Prostate gland (tissue), 2 donors: ENCODE measurements around the gene PLEKHM1. TPM values are rescaled to one million over a fixed set of nuclear protein-coding genes. Genes with fewer than 3 reads are reported as not detected.
"Not testable (repeated sequence)": the region's sequence is repeated elsewhere in the genome, so short reads cannot be mapped to it uniquely, and the experiment has no call there.

Experiments used
- DNase-seq: peaks from one replicate; pipeline ENCODE4 v3.0.0-alpha.2; 2019; ENCODE audit warnings: low spot score
- H3K27ac ChIP-seq, 2 donors: fragments of 200-600 bp; sonication (generic); 2 replicates each; pipeline ENCODE4 v1.5.1; 2017 to 2019
- H3K27me3 ChIP-seq: fragments of 200-600 bp; sonication (generic); replicated peaks from 2 replicates; pipeline ENCODE4 v1.5.1; 2019; ENCODE audit not compliant: insufficient read depth
- H3K36me3 ChIP-seq, 2 donors: fragments of 200-600 bp; sonication (generic); 1 replicate in 1 of 2; 2 replicates in 1 of 2; pipeline versions ENCODE4 v1.5.1 to v1.8.1; 2017 to 2019
- H3K4me1 ChIP-seq: fragments of 200-600 bp; sonication (generic); replicated peaks from 2 replicates; pipeline ENCODE4 v1.5.1; 2019
- H3K4me3 ChIP-seq, 2 donors: fragments of 200-600 bp; sonication (generic); 2 replicates each; pipeline ENCODE4 v1.5.1; 2017 to 2019
- H3K9me3 ChIP-seq: fragments of 200-600 bp; sonication (generic); 2 replicates; pipeline ENCODE4 v1.5.1; 2017
- POLR2A ChIP-seq: fragments of 450-650 bp; IDR thresholded peaks from one replicate; pipeline ENCODE4 v1.6.1; 2016; ENCODE audit warnings: antibody characterized with exemption, mild to moderate bottlenecking
- POLR2AphosphoS5 ChIP-seq: sonication (generic); formaldehyde crosslinking; IDR thresholded peaks from one replicate; pipeline ENCODE4 v1.6.1; 2017; ENCODE audit warnings: antibody characterized with exemption
- WGBS: methylation state at CpG from one replicate; pipeline ENCODE4 v1.1.5; 2018; 5-methylcytosine and 5-hydroxymethylcytosine counted together
- intact Hi-C: fragments of 100-400 bp; cut with DNase I; formaldehyde crosslinking; loops from one replicate; pipeline ENCODE4 v1.14.2; 2022
- total RNA-seq, 2 donors: library from RNA; depleted of rRNA; stranded (reverse); fragments of >200 nt; gene quantifications; one replicate each; pipeline ENCODE4 v1.1.0, GENCODE V29; 2016
- TF ChIP-seq, protein P1 (sequence below), 4 experiments: fragments of 200-600 bp in 2 of 4; fragments of 450-650 bp in 2 of 4; sonication (generic) in 2 of 4; IDR thresholded peaks; 1 replicate in 3 of 4; 2 replicates in 1 of 4; pipeline ENCODE4 v1.5.1; 2016 to 2019; ENCODE audit warnings: antibody characterized with exemption in 4 of 4, mild to moderate bottlenecking in 2 of 4, moderate library complexity in 2 of 4

Gene PLEKHM1
- 10 to 100 TPM; 33.2 to 39.8 TPM for total RNA-seq

DNA sequence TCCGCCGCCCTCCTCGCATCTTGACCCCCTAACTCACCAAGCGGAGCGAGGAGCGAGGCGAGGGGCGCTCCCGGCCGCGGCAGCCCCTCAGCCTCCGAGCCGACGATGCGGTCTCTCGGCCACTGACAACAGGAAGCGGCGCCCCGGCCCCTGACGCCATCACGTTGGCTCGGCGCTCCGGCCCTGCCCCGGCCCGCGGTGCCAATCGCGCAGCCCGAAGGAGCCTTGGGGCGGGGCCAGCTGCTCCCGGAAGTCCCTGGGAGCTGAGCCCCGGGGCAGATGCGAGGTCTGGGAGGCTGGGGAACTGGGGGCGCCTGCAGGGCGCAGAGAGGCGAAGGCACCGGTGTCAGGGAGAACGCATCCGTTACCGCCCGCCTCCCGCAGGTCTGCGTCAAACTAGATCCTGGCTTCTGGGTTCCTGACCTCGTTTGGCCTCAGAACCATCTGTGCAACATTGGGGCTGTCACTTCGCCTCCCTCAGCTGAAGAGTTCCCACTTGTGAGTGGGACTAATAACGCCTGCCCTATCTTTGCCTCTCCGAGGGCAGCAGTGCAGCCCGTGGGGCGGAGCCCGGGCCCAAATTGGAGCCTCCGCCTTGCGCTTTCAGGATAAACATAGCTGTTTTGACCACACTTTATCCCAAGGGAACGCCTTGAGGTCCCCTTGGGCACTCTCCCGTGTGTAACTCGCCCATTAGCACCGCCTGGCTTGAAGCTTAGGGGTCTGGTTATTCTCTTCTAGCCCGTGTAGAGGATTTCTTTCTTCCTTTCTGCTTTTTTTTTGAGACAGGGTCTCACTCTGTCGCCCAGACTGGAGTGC is at the start of gene PLEKHM1:
PLEKHM1 (minus strand) TSS at position 107 of the 819 bp plus-strand sequence. CDS start 8,237 bp downstream, outside the sequence.
- intact Hi-C loops: not testable (repeated sequence)

DNA sequence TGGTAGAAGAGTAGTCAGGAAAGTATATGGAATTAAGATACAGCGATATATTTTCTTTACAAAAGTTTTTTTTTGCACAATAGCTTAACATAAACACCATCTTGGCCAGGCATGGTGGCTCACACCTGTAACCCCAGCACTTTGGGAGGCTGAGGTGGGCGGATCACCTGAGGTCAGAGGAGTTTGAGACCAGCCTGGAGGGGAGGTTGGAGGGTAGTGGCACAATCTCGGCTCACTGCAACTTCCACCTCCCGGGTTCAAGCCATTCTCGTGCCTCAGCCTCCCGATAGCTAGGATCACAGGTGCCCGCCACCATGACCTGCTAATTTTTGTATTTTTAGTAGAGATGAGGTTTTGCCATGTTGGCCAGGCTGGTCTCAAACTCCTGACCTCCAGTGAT is 47.6 kb upstream of the PLEKHM1 start:
- whole genome bisulfite sequencing: 94% methylated on average over 6 of the region's 7 CpGs

More for the DNA sequence above, at the start of gene PLEKHM1:
- peak; percentile 79 for DNase-seq
- H3K27me3 ChIP-seq, H3K9me3 ChIP-seq, H3K4me1 ChIP-seq, H3K36me3 ChIP-seq: not testable (repeated sequence)
- H3K27ac ChIP-seq: peak within 1 kb of the TSS; percentile 79 to 88
- peak; percentile 64 for TF ChIP-seq POLR2AphosphoS5
- TF ChIP-seq, protein P1, sequence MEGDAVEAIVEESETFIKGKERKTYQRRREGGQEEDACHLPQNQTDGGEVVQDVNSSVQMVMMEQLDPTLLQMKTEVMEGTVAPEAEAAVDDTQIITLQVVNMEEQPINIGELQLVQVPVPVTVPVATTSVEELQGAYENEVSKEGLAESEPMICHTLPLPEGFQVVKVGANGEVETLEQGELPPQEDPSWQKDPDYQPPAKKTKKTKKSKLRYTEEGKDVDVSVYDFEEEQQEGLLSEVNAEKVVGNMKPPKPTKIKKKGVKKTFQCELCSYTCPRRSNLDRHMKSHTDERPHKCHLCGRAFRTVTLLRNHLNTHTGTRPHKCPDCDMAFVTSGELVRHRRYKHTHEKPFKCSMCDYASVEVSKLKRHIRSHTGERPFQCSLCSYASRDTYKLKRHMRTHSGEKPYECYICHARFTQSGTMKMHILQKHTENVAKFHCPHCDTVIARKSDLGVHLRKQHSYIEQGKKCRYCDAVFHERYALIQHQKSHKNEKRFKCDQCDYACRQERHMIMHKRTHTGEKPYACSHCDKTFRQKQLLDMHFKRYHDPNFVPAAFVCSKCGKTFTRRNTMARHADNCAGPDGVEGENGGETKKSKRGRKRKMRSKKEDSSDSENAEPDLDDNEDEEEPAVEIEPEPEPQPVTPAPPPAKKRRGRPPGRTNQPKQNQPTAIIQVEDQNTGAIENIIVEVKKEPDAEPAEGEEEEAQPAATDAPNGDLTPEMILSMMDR (IDR thresholded peaks at IDR 0.05): peak in 1 of 4 experiments; percentile 5
- TF ChIP-seq POLR2A: peak; percentile 96
- H3K4me3 ChIP-seq: peak within 1 kb of the TSS; percentile 62 to 65
- 1% methylated on average over 39 of the region's 59 CpGs for WGBS

DNA sequence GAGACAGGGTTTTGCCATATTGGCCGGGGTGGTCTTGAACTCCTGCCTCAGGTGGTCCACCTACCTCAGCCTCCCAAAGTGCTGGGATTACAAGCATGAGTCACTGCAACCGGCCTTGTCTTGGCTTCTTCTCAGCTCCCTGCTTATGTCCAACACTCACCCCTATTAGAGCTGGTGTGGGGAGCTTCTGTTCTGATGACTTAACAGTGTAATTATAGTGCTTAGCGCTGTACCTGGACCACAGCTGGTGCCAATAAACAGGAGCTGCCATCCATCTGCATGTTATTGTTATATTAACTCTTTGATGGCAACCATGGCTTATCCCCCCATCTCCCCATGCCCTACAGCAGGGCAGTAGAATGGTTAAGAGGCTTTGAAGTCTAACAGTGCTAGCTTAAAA is 15.6 kb upstream of the PLEKHM1 start:
- H3K27me3 ChIP-seq, H3K9me3 ChIP-seq, H3K4me1 ChIP-seq, H3K27ac ChIP-seq, DNase-seq, H3K36me3 ChIP-seq, intact Hi-C loops, H3K4me3 ChIP-seq: not testable (repeated sequence)
- WGBS: 65% methylated on average over 3 of the region's 3 CpGs

More for the DNA sequence above, 47.6 kb upstream of the PLEKHM1 start:
- H3K36me3 ChIP-seq, H3K27ac ChIP-seq, H3K27me3 ChIP-seq, H3K4me1 ChIP-seq, DNase-seq, H3K9me3 ChIP-seq, intact Hi-C loops, H3K4me3 ChIP-seq: not testable (repeated sequence)

DNA sequence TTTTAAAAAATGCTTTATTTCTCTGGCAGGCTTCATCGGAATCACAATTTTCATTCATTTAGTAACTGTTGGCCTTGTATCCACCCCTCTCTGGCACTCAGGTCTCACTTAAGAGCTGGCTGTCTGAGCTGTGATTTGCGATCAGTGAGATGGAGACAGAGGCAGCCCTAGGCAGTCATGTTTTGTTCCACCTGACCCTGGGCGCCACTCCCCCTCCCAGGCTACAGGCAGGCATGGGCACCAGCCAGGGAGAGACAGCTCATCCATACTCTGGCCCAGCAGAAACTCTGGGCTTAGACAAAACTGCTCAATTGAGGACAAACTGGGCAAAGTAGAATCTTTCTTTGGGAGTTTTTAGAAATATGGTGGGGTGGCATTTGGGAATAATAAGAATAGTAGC is 14.7 kb upstream of the PLEKHM1 start:
- H3K9me3 ChIP-seq, intact Hi-C loops, DNase-seq, H3K4me1 ChIP-seq, H3K36me3 ChIP-seq, H3K27ac ChIP-seq, H3K27me3 ChIP-seq, H3K4me3 ChIP-seq: not testable (repeated sequence)
- 53% methylated on average over 3 of the region's 3 CpGs for WGBS

DNA sequence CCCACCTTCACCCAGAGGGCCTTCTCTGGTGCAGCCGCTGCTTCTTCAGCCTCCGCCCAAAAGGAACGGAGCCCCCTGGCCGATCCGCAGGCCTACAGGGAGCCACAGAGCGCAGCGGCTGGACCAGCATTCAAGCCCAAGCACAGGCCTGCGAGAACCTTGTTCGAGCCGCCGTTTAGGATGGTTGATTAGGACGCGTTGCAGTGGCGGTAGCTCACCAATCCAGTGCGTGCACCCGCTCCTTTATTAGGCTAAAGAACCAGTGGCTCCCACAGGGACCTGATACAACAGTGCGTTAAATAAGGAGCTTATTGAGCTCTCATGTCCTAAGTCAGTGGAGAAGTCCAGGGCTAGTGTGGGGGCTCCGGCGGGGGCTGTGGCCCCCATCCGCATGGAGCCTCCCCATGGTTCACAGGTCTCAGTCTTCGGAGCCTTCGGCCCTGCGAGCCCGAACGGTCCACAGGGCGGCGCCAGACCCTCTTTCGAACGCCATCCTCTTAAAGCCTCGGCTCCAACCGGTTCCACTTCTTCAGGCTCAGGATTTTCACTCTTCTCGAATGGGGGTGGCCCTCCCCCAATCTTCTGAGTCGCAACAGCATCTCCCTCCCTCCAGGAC is 10.7 kb upstream of the PLEKHM1 start:
- intact Hi-C loops: not testable (repeated sequence)

DNA sequence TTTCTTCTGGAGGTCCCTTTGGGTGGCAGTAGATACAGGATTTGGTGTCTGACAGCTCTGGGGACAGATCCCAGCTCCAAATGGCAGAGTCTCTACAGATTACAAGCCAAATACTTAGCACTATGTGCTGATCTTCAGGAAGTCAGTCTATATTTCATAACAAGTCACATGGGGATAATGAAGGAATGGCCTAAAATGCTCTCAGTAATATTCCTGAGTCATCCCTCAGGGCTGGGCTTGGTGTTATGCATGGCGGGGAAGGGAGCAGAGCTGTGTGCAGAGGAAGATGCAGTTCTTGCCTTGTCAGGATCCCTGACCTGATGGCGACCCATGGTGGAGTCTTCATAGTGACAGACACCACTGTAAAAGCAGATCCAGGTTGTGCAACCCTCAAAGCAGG is 10.0 kb upstream of the PLEKHM1 start:
- 82% methylated on average over 1 of the region's 2 CpGs for WGBS
- H3K27ac ChIP-seq, H3K4me1 ChIP-seq, H3K4me3 ChIP-seq, H3K36me3 ChIP-seq, intact Hi-C loops, DNase-seq, H3K9me3 ChIP-seq, H3K27me3 ChIP-seq: not testable (repeated sequence)

More for the DNA sequence above, 10.7 kb upstream of the PLEKHM1 start:
- not testable (repeated sequence) for H3K4me1 ChIP-seq, H3K27me3 ChIP-seq, H3K9me3 ChIP-seq, H3K4me3 ChIP-seq, DNase-seq, H3K36me3 ChIP-seq, H3K27ac ChIP-seq
- 12% methylated on average over 17 of the region's 33 CpGs for WGBS
- TF ChIP-seq, protein P1 (IDR thresholded peaks at IDR 0.05): peak in 2 of 4 experiments; percentile 23 to 42

DNA sequence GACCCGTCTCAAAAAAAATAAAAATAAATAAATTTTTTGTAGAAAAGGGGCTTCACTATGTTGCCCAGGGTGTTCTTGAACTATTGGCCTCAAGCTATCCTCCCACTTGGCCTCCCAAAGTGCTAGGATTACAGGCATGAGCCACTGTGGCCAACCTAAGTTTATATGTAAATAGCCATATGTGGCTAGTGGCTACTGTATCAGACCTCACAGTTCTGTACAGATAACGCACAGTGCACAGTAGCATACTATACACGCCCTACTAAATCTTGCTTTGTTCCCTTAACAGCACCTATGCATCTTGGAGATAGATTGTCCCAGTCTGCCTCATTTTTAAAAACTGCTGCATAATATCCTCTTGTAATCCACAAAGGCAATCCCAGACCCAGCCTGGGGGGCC is 8.7 kb upstream of the PLEKHM1 start:
- H3K27me3 ChIP-seq, H3K4me3 ChIP-seq, H3K9me3 ChIP-seq, H3K4me1 ChIP-seq, intact Hi-C loops, H3K27ac ChIP-seq, DNase-seq, H3K36me3 ChIP-seq: not testable (repeated sequence)
- WGBS: 93% methylated on average over 3 of the region's 3 CpGs

DNA sequence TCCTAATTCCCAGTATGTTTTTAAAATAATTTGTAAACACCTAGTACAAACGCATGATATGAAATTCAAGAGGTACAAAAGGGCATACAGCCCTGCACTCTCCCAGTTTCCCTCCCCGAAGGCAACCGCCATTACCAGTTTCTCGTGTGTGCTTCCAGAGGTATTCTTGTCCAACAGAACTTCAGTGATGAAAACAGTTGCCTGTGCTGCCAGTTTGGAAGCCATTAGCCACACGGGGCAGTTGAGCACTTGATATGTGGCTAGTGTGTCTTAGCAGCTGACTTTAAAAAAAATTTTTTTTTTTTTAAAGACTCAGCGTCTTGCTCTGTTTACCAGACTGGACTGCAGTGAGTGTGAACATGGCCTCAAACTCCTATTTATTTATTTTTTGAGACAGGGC is 7.9 kb upstream of the PLEKHM1 start:
- DNase-seq, H3K4me1 ChIP-seq, intact Hi-C loops, H3K4me3 ChIP-seq, H3K36me3 ChIP-seq, H3K9me3 ChIP-seq, H3K27ac ChIP-seq, H3K27me3 ChIP-seq: not testable (repeated sequence)
- 88% methylated on average over 2 of the region's 6 CpGs for WGBS

DNA sequence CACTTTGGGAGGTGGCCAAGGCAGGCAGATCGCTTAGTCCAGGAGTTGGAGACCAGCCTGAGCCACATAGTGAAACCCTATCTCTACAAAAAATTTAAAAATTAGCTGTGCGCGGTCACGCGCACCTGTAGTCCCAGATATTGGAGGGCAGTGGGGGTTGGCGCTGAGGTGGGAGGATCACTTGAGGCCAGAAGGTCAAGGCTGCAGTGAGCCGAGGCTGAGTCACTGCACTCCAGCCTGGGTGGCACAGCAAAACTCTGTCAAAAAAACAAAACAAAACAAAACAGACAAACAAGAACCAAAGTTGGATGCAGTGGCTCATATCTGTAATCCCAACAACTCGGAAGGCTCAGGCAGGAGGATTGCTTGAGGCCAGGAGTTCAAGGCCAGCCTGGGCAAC is 6.9 kb upstream of the PLEKHM1 start:
- H3K9me3 ChIP-seq, H3K4me3 ChIP-seq, intact Hi-C loops, DNase-seq, H3K36me3 ChIP-seq, H3K27me3 ChIP-seq, H3K4me1 ChIP-seq, H3K27ac ChIP-seq: not testable (repeated sequence)
- 85% methylated on average over 8 of the region's 8 CpGs for WGBS

DNA sequence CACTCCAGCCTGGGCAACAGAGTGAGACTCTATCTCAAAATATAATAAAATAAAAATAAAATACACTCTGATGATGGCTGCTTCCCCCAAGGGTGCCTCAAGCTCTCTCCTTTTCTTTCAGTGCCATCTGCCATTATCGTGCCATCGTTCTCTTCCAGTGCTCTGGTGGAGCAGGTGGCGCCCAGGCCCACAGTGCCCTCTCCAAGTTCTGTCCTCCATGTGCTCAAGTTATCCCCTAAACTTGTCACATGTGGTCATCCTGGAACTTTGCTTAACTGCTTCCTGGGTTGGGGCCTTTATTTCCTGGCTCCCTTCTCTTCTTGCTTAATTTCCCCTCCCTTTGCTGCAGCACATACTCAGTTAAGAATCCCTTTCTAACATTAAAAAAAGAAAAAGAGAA is 6.0 kb upstream of the PLEKHM1 start:
- H3K27me3 ChIP-seq, H3K4me1 ChIP-seq, H3K36me3 ChIP-seq, H3K4me3 ChIP-seq, H3K27ac ChIP-seq, intact Hi-C loops, DNase-seq, H3K9me3 ChIP-seq: not testable (repeated sequence)
- 100% methylated on average over 3 of the region's 3 CpGs for WGBS
